LNCAP (cell line): ENCODE results near the gene ZNHIT6.

Experiments used
- TF ChIP-seq, protein P1 (sequence below): fragments of 450-650 bp; IDR thresholded peaks from 2 replicates; pipeline ENCODE4 v1.5.1; 2017; ENCODE audit warnings: mild to moderate bottlenecking

The ZNHIT6 gene, protein sequence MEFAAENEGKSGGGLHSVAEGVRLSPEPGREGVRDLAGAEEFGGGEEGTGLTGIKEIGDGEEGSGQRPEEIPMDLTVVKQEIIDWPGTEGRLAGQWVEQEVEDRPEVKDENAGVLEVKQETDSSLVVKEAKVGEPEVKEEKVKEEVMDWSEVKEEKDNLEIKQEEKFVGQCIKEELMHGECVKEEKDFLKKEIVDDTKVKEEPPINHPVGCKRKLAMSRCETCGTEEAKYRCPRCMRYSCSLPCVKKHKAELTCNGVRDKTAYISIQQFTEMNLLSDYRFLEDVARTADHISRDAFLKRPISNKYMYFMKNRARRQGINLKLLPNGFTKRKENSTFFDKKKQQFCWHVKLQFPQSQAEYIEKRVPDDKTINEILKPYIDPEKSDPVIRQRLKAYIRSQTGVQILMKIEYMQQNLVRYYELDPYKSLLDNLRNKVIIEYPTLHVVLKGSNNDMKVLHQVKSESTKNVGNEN

DNA sequence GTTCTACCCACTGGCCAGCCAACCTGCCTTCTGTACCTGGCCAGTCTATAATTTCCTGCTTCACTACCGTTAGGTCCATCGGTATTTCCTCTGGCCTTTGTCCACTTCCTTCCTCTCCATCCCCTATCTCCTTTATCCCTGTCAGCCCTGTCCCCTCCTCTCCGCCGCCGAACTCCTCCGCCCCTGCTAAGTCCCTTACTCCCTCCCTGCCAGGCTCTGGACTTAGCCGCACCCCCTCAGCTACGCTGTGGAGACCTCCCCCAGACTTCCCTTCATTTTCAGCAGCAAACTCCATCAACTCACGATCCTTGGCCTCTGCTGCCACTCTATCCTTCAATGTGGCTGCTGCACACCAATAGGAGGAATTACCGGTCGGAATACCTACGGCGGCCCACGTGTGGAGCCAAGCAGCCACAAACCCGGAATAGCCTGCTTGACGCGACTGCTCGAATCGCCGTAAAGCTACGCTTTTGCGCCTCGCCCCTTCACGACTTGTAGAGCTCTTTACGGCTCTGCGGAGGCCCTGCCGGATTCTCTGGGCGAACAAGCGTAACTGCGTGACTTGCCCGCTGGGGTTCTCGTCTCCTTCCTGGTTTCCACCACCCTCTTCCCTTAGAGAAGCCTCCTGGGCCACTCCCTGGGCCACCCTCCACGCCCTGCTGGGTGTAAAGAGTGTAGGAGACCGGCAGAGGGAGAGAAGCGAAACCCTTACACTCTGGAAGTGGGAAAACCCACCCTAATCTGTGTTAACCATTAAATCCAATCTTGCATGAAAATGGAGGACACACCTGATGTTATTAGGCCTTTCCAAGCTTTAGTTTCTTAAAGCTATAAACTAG lies at the start of gene ZNHIT6:
Gene ZNHIT6, minus strand, starts transcription at position 444 of the 839 bp plus-strand sequence. Its CDS starts 149 bp downstream, at position 295.
- TF ChIP-seq, protein P1, sequence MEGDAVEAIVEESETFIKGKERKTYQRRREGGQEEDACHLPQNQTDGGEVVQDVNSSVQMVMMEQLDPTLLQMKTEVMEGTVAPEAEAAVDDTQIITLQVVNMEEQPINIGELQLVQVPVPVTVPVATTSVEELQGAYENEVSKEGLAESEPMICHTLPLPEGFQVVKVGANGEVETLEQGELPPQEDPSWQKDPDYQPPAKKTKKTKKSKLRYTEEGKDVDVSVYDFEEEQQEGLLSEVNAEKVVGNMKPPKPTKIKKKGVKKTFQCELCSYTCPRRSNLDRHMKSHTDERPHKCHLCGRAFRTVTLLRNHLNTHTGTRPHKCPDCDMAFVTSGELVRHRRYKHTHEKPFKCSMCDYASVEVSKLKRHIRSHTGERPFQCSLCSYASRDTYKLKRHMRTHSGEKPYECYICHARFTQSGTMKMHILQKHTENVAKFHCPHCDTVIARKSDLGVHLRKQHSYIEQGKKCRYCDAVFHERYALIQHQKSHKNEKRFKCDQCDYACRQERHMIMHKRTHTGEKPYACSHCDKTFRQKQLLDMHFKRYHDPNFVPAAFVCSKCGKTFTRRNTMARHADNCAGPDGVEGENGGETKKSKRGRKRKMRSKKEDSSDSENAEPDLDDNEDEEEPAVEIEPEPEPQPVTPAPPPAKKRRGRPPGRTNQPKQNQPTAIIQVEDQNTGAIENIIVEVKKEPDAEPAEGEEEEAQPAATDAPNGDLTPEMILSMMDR = no peak

DNA sequence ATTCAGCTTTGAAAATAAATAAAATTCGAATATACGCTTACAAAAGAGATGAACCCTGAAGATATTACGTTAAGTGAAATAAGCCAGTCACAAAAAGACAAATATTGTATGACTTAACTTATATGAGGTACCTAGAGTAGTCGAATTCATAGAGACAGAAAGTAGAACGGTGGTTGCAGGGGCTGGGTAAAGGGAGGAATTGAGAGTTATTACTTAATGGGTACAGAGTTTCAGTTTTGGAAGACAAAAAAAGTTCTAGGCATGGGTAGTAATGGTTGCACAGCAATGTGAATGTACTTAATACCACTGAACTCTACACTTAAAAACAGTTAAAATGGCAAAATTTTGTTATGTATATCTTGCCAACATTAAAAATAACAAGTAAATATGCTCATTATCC lies 48.6 kb upstream of the ZNHIT6 start:
- TF ChIP-seq, protein P1 = no peak

DNA sequence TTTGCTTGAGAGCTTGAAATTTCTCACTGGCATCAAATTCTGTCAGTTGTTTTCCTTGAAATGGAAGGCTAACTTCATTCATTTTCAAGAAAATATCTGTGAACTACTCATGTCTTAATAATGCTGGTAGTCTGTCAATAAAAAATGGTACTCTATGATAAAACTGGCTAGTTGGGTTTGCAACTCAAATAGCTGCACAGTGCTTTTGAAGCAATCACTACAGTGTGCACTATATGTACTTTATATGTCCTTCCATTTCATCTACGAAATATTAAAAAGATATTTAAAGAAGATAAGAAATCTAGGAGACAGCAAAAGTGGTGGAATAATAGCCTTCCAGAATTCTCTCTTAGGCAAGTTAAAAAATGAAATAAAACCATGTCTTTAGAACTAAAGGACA lies 39.9 kb upstream of the ZNHIT6 start:
- TF ChIP-seq, protein P1 = no peak

DNA sequence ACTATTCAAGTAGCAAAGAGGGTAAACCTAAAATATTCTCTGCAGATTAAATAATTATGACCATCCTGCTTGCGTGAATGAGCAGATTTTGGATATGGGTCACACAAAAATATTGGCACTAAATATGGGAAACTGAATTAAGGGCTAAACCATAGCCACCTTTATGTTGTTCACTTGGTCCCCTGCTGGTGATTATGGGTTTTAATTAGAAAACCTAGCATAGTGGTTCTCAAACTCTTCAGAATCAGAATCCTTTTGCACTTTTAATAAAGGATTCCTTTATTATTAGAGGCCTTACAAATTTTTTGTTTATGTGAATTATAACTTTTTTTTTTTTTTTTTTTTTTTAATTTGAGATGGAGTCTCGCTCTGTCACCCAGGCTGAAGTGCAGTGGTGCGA lies 38.5 kb upstream of the ZNHIT6 start:
- TF ChIP-seq, protein P1 = no peak

DNA sequence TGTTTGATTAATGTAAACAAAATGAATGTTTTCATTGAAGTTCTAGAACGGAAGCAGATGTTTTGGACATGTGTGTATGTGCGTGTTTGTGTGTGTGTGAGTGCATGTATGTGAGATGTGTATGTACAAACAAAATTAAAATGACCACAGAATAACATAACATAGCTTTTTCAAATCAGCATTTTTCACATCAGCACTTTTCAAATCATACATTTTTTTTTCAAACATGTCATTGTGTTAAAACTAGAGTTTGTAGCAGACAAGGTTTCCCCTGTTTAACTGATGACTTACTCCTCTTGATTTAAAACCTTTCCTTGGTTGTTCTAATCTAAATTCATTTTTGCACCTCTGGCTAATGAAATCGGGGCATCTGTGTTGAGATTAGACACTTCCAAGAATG lies 35.6 kb upstream of the ZNHIT6 start:
- TF ChIP-seq, protein P1 = no peak

DNA sequence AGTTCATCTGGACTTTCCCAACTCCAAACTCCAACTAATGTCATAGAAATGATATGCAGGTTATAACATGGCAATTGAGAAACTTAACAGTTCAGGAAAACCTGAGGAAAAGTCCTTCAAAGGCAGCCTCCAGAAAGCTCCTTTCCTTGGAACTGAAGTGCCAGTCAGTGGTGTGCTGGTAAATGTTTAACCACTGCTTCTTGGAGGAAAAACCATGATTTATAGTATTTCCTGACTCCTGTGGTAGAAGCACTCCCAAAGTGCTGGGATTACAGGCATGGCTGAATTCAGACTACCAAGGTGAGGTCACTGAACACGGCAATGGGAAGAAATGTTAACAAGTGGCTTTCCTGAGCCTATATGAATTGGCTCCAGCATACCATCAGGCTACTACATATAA lies 26.7 kb upstream of the ZNHIT6 start:
- TF ChIP-seq, protein P1 = no peak

DNA sequence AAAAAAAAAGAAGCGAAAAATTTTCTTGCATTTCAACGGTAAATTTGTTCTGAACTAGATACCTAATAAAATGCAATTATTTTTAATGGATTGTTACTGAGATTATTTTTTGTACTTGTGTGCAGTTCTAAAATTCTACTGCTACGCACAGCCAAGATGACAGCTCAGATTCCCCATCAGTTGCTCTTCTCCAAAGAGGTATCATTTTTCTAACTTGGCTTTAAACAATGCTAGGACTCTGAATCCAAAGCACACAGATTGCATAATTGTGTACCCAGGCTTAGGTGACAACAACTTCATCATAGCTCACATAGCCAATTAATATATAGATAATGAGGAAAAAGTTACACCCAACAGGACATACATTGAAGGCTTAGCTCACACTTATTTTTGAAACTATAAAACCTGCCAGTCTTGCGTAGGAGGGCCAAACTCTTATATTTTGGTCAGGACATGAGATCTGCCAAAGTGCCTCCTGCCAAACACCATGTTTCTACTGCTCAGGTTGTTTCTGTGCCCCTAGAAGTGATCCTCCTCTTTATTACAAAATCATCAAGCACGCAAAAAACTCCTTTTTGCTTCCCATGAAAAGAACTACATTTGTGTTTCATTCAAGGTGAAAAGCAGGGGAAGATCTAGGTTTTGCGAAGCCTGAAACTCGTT lies 10.6 kb upstream of the ZNHIT6 start:
- TF ChIP-seq, protein P1 = no peak
